SK-N-SH treated with all-trans-retinoic acid at 6 μM for 48 hours (cell line): ENCODE measurements around the gene RPAP3.

ENCODE experiments used
- ATAC-seq: fragments of 200-7000 bp; cut with Tn5 transposase; 3 replicates; pipeline ENCODE4 v1.9.1; 2020; ENCODE audit warnings: mild to moderate bottlenecking, moderate library complexity
- ARNTL ChIP-seq: fragments of 450-650 bp; formaldehyde crosslinking; IDR thresholded peaks from 2 replicates; pipeline ENCODE4 v1.5.0; 2020; ENCODE audit warnings: low read depth, mild to moderate bottlenecking, moderate library complexity, borderline replicate concordance
- BACH2 ChIP-seq: fragments of 250-450 bp; sonication (Bioruptor Pico); IDR thresholded peaks from 2 replicates; pipeline ENCODE4 v1.9.0; 2021; ENCODE audit warnings: mild to moderate bottlenecking, borderline replicate concordance
- CREB5 ChIP-seq: fragments of 250-450 bp; sonication (Bioruptor Pico); IDR thresholded peaks from 2 replicates; pipeline ENCODE4 v1.5.1; 2020; ENCODE audit warnings: low read depth, mild to moderate bottlenecking, moderate library complexity
- CSRNP3 ChIP-seq: fragments of 250-450 bp; sonication (Bioruptor Pico); IDR thresholded peaks from 2 replicates; pipeline ENCODE4 v1.5.1; 2021; ENCODE audit warnings: mild to moderate bottlenecking, moderate library complexity
- ESRRG ChIP-seq: fragments of 250-450 bp; sonication (Bioruptor Pico); IDR thresholded peaks from 2 replicates; pipeline ENCODE4 v1.6.1; 2021; ENCODE audit warnings: mild to moderate bottlenecking
- GLIS3 ChIP-seq: fragments of 250-450 bp; sonication (Bioruptor Pico); IDR thresholded peaks from 2 replicates; pipeline ENCODE4 v1.5.0; 2020; ENCODE audit warnings: mild to moderate bottlenecking, moderate library complexity
- ISL1 ChIP-seq: fragments of 250-450 bp; sonication (Bioruptor Pico); IDR thresholded peaks from 2 replicates; pipeline ENCODE4 v2.1.2; 2022; ENCODE audit warnings: mild to moderate bottlenecking, moderate library complexity
- OSR1 ChIP-seq: fragments of 250-450 bp; sonication (Bioruptor Pico); IDR thresholded peaks from 2 replicates; pipeline ENCODE4 v1.8.0; 2022; ENCODE audit warnings: moderate library complexity, mild to moderate bottlenecking, inconsistent platforms
- PPARA ChIP-seq: fragments of 250-450 bp; sonication (Bioruptor Pico); IDR thresholded peaks from 2 replicates; pipeline ENCODE4 v1.5.0; 2020; ENCODE audit warnings: mild to moderate bottlenecking, borderline replicate concordance
- RARB ChIP-seq: fragments of 250-450 bp; sonication (Bioruptor Pico); IDR thresholded peaks from 2 replicates; pipeline ENCODE4 v1.8.0; 2021; ENCODE audit warnings: mild to moderate bottlenecking, moderate library complexity
- SNAI2 ChIP-seq: fragments of 250-450 bp; sonication (Bioruptor Pico); IDR thresholded peaks from 2 replicates; pipeline ENCODE4 v1.5.0; 2020; ENCODE audit warnings: mild to moderate bottlenecking, moderate library complexity
- TOX ChIP-seq: fragments of 250-450 bp; sonication (Bioruptor Pico); IDR thresholded peaks from 2 replicates; pipeline ENCODE4 v1.8.0; 2021; ENCODE audit warnings: mild to moderate bottlenecking, moderate library complexity, borderline replicate concordance
- ZC3H10 ChIP-seq: fragments of 250-450 bp; sonication (Bioruptor Pico); IDR thresholded peaks from 2 replicates; pipeline ENCODE4 v1.5.1; 2021; ENCODE audit warnings: mild to moderate bottlenecking, moderate library complexity
- ZFP3 ChIP-seq: fragments of 250-450 bp; sonication (Bioruptor Pico); IDR thresholded peaks from 2 replicates; pipeline ENCODE4 v1.5.0; 2020; ENCODE audit warnings: mild to moderate bottlenecking, moderate library complexity
- ZNF8 ChIP-seq: fragments of 450-650 bp; formaldehyde crosslinking; IDR thresholded peaks from 2 replicates; pipeline ENCODE4 v1.5.0; 2020; ENCODE audit warnings: mild to moderate bottlenecking, moderate library complexity
- TF ChIP-seq, protein P1 (sequence below): fragments of 250-450 bp; sonication (Bioruptor Pico); IDR thresholded peaks from 2 replicates; pipeline ENCODE4 v1.8.0; 2020; ENCODE audit warnings: mild to moderate bottlenecking, moderate library complexity, borderline replicate concordance
- TF ChIP-seq, protein P2 (sequence below): fragments of 250-450 bp; sonication (Bioruptor Pico); IDR thresholded peaks from 2 replicates; pipeline ENCODE4 v1.5.0; 2020; ENCODE audit warnings: mild to moderate bottlenecking, moderate library complexity

Gene RPAP3

GRCh38 chr12:47698055-47698454 is 7.8 kb downstream of the RPAP3 start:
- ATAC-seq, result no peak
- TF ChIP-seq GLIS3 (CRISPR knock-in tag) (no peak), ARNTL (CRISPR knock-in tag) (no peak), RARB (CRISPR knock-in tag) (no peak), ZFP3 (CRISPR knock-in tag) (no peak), PPARA (no peak), OSR1 (CRISPR knock-in tag) (no peak), TOX (CRISPR knock-in tag) (no peak), BACH2 (CRISPR knock-in tag) (no peak), ZC3H10 (CRISPR knock-in tag) (no peak)
- TF ChIP-seq, protein P1, sequence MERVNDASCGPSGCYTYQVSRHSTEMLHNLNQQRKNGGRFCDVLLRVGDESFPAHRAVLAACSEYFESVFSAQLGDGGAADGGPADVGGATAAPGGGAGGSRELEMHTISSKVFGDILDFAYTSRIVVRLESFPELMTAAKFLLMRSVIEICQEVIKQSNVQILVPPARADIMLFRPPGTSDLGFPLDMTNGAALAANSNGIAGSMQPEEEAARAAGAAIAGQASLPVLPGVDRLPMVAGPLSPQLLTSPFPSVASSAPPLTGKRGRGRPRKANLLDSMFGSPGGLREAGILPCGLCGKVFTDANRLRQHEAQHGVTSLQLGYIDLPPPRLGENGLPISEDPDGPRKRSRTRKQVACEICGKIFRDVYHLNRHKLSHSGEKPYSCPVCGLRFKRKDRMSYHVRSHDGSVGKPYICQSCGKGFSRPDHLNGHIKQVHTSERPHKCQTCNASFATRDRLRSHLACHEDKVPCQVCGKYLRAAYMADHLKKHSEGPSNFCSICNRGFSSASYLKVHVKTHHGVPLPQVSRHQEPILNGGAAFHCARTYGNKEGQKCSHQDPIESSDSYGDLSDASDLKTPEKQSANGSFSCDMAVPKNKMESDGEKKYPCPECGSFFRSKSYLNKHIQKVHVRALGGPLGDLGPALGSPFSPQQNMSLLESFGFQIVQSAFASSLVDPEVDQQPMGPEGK (CRISPR knock-in tag), result no peak
- TF ChIP-seq, protein P2, sequence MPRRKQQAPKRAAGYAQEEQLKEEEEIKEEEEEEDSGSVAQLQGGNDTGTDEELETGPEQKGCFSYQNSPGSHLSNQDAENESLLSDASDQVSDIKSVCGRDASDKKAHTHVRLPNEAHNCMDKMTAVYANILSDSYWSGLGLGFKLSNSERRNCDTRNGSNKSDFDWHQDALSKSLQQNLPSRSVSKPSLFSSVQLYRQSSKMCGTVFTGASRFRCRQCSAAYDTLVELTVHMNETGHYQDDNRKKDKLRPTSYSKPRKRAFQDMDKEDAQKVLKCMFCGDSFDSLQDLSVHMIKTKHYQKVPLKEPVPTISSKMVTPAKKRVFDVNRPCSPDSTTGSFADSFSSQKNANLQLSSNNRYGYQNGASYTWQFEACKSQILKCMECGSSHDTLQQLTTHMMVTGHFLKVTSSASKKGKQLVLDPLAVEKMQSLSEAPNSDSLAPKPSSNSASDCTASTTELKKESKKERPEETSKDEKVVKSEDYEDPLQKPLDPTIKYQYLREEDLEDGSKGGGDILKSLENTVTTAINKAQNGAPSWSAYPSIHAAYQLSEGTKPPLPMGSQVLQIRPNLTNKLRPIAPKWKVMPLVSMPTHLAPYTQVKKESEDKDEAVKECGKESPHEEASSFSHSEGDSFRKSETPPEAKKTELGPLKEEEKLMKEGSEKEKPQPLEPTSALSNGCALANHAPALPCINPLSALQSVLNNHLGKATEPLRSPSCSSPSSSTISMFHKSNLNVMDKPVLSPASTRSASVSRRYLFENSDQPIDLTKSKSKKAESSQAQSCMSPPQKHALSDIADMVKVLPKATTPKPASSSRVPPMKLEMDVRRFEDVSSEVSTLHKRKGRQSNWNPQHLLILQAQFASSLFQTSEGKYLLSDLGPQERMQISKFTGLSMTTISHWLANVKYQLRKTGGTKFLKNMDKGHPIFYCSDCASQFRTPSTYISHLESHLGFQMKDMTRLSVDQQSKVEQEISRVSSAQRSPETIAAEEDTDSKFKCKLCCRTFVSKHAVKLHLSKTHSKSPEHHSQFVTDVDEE, result no peak

DNA sequence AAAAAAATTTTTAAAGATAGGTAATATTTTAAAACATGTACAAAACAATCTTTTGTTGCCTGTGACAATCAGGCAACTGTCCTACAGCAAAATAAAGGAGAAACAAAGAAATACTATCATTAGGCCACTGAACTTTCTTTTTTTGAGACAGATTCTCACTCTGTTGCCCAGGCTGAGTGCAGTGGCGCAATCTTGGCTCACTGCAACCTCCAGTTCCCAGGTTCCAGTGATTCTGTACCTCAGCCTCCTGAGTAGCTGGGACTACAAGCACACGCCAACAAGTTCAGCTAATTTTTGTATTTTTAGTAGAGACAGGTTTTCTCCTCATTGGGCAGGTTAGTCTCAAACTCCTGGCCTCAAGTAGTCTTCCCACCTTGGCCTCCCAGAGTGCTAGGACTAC is 16.6 kb downstream of the RPAP3 start:
- ATAC-seq, result no peak

DNA sequence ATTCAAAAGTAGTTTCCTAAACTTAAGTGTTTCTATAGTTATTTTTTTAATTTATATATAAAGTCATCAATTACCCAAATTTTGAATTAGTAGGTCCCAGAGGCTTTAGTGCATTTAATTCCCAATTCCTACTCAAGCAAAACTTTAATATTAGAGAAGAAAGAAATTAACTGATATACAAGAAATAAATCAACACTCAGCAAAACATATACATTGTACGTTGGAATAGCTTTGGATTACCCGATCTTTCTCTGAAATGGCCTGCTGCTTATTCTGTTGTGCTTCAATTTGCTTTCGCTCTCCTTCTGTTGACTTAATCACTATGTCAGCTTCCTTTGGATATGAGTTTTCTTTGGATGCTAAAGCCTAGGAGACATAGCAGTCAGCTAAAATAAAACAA is 18.2 kb downstream of the RPAP3 start:
- no peak for TF ChIP-seq ESRRG (CRISPR knock-in tag)
- TF ChIP-seq CREB5 (CRISPR knock-in tag), result no peak
- no peak for TF ChIP-seq ISL1
- TF ChIP-seq, protein P2, result no peak
- no peak for TF ChIP-seq SNAI2 (CRISPR knock-in tag)
- TF ChIP-seq ZFP3 (CRISPR knock-in tag), result no peak
- no peak for TF ChIP-seq CSRNP3 (CRISPR knock-in tag)
- no peak for TF ChIP-seq GLIS3 (CRISPR knock-in tag)
- TF ChIP-seq ZNF8 (CRISPR knock-in tag), result no peak
- no peak for ATAC-seq

More for the DNA sequence above, 16.6 kb downstream of the RPAP3 start:
- no peak for TF ChIP-seq ISL1
- no peak for TF ChIP-seq OSR1 (CRISPR knock-in tag)
- no peak for TF ChIP-seq CREB5 (CRISPR knock-in tag)
- TF ChIP-seq BACH2 (CRISPR knock-in tag), result no peak
- TF ChIP-seq, protein P2, result no peak
